Neural cell (in vitro differentiated cells): ENCODE data around the gene METTL8. TPM values are rescaled to one million over a fixed set of nuclear protein-coding genes. Genes with fewer than 3 reads are reported as not detected.
"Not testable (repeated sequence)": the region's sequence is repeated elsewhere in the genome, so short reads cannot be mapped to it uniquely, and the experiment has no call there.

Source experiments
- H2AFZ ChIP-seq: fragments of 200-600, 300-800 bp; sonication (generic), shearing (Covaris generic); 2 replicates; pipeline ENCODE4 v1.6.0; 2014; ENCODE audit warnings: low read depth, mild to moderate bottlenecking, antibody characterized with exemption, low read length, moderate library complexity
- H3F3A ChIP-seq: fragments of 200-600 bp; shearing (Covaris generic); 2 replicates; pipeline ENCODE4 v1.6.1; 2016; ENCODE audit warnings: mild to moderate bottlenecking, moderate library complexity, mixed read lengths, antibody characterized with exemption, low read length; ENCODE audit not compliant: insufficient read depth, poor library complexity, severe bottlenecking
- H3K27ac ChIP-seq: fragments of 200-600, 300-800 bp; sonication (generic), shearing (Covaris generic); 2 replicates; pipeline ENCODE4 v1.5.1; 2014; ENCODE audit warnings: mild to moderate bottlenecking, low read length, moderate library complexity
- H3K27me3 ChIP-seq: fragments of 300-800, 200-600 bp; sonication (generic), shearing (Covaris generic); 2 replicates; pipeline ENCODE4 v1.6.0; 2014; ENCODE audit warnings: mild to moderate bottlenecking, low read depth, low read length, moderate library complexity; ENCODE audit not compliant: insufficient read depth
- H3K36me3 ChIP-seq: fragments of 300-800, 200-600 bp; sonication (generic), shearing (Covaris generic); 2 replicates; pipeline ENCODE4 v1.5.1; 2014; ENCODE audit warnings: mild to moderate bottlenecking, antibody characterized with exemption, low read length, moderate library complexity; ENCODE audit not compliant: insufficient read depth
- H3K4me2 ChIP-seq: fragments of 300-800, 200-600 bp; sonication (generic), shearing (Covaris generic); 2 replicates; pipeline ENCODE4 v1.6.0; 2014; ENCODE audit warnings: mild to moderate bottlenecking, low read length
- H3K4me3 ChIP-seq: fragments of 300-800, 200-600 bp; sonication (generic), shearing (Covaris generic); 2 replicates; pipeline ENCODE4 v1.5.1; 2014; ENCODE audit warnings: mild to moderate bottlenecking, low read length, moderate library complexity
- H3K79me2 ChIP-seq: fragments of 200-600 bp; shearing (Covaris generic); replicated peaks from 2 replicates; pipeline ENCODE4 v1.6.0; 2014; ENCODE audit warnings: mild to moderate bottlenecking, low read length, moderate library complexity; ENCODE audit not compliant: insufficient read depth
- H3K9ac ChIP-seq: fragments of 300-800, 200-600 bp; sonication (generic), shearing (Covaris generic); 2 replicates; pipeline ENCODE4 v1.6.1; 2016; ENCODE audit warnings: mild to moderate bottlenecking, low read length, mixed read lengths
- H3K9me2 ChIP-seq: fragments of 200-600 bp; shearing (Covaris generic); 2 replicates; pipeline ENCODE4 v1.6.1; 2016; ENCODE audit warnings: mild to moderate bottlenecking, low read length, mixed read lengths; ENCODE audit not compliant: insufficient read depth
- H3K9me3 ChIP-seq: fragments of 200-600, 300-800 bp; sonication (generic), shearing (Covaris generic); 2 replicates; pipeline ENCODE4 v1.6.1; 2016; ENCODE audit warnings: mild to moderate bottlenecking, mixed run types, low read length, moderate library complexity, mixed read lengths
- H4K20me1 ChIP-seq: fragments of 200-600 bp; shearing (Covaris generic); 2 replicates; pipeline ENCODE4 v1.6.1; 2016; ENCODE audit warnings: mild to moderate bottlenecking, mixed run types; ENCODE audit not compliant: insufficient read depth
- CTCF ChIP-seq: fragments of 450-650 bp; IDR thresholded peaks from 2 replicates; pipeline ENCODE4 v1.5.1; 2014; ENCODE audit warnings: antibody characterized with exemption, mild to moderate bottlenecking, moderate library complexity; ENCODE audit not compliant: poor library complexity, severe bottlenecking
- EP300 ChIP-seq: fragments of 450-650 bp; conservative IDR thresholded peaks from 2 replicates; pipeline ENCODE4 v1.6.1; 2014; ENCODE audit warnings: antibody characterized with exemption, mild to moderate bottlenecking, moderate library complexity; ENCODE audit not compliant: poor library complexity, severe bottlenecking
- MXI1 ChIP-seq: fragments of 450-650 bp; conservative IDR thresholded peaks from 2 replicates; pipeline ENCODE4 v1.6.1; 2014; ENCODE audit warnings: antibody characterized with exemption, mild to moderate bottlenecking; ENCODE audit not compliant: poor library complexity, severe bottlenecking
- POLR2AphosphoS5 ChIP-seq: IDR thresholded peaks from 2 replicates; pipeline ENCODE4 v1.6.1; 2012
- REST ChIP-seq: IDR thresholded peaks from 2 replicates; pipeline ENCODE4 v1.6.1; 2012; ENCODE audit warnings: borderline replicate concordance
- SMC3 ChIP-seq: fragments of 450-650 bp; conservative IDR thresholded peaks from 2 replicates; pipeline ENCODE4 v1.6.1; 2014; ENCODE audit warnings: antibody characterized with exemption, mild to moderate bottlenecking, moderate library complexity; ENCODE audit not compliant: poor library complexity
- TAF1 ChIP-seq: IDR thresholded peaks from 2 replicates; pipeline ENCODE4 v1.6.1; 2012; ENCODE audit warnings: low read depth
- polyA plus RNA-seq: library from polyadenylated mRNA; depleted of rRNA; stranded (reverse); fragments of >200 nt; gene quantifications from 2 replicates; pipeline ENCODE4 v1.2.3, GENCODE V29; 2014

Gene METTL8
- polyA plus RNA-seq, 1 donor from 2014 or later, result 13.7 TPM

- not testable (repeated sequence) for H3K36me3 ChIP-seq, H3K79me2 ChIP-seq, H3F3A ChIP-seq, H3K4me3 ChIP-seq, H3K9ac ChIP-seq, H3K27ac ChIP-seq, H4K20me1 ChIP-seq, H3K27me3 ChIP-seq, H3K4me2 ChIP-seq, H3K9me2 ChIP-seq, H3K9me3 ChIP-seq, H2AFZ ChIP-seq
These were observed 10.9 kb downstream of the METTL8 start for GRCh38 chr2:171422710-171423495.

GRCh38 chr2:171420728-171421563 is 12.8 kb downstream of the METTL8 start:
- no peak overlapping the region for H3K9ac ChIP-seq
- no peaks in the 10 kb centered on the region for H3K27me3 ChIP-seq
- H3K9me3 ChIP-seq, result no peaks in the 10 kb centered on the region
- H3K4me3 ChIP-seq, result no peak overlapping the region
- H3K9me2 ChIP-seq, result no peaks in the 10 kb centered on the region
- TF ChIP-seq CTCF (no peak), REST (no peak), TAF1 (no peak), POLR2AphosphoS5 (no peak), SMC3 (no peak), MXI1 (no peak)
- H3F3A ChIP-seq, result no peaks in the 10 kb centered on the region
- no peak overlapping the region for H2AFZ ChIP-seq
- no peaks in the 10 kb centered on the region for H4K20me1 ChIP-seq
- H3K27ac ChIP-seq, result no peak overlapping the region
- no peak overlapping the region for H3K4me2 ChIP-seq
- H3K79me2 ChIP-seq, result no peaks in the 10 kb centered on the region
- no peaks in the 10 kb centered on the region for H3K36me3 ChIP-seq

GRCh38 chr2:171419333-171419732 is 14.5 kb downstream of the METTL8 start:
- no peaks in the 10 kb centered on the region for H4K20me1 ChIP-seq
- H3K9me2 ChIP-seq, result no peaks in the 10 kb centered on the region
- no peaks in the 10 kb centered on the region for H3F3A ChIP-seq
- no peak overlapping the region for H3K27ac ChIP-seq
- no peaks in the 10 kb centered on the region for H3K27me3 ChIP-seq
- H2AFZ ChIP-seq, result no peak overlapping the region
- H3K36me3 ChIP-seq, result no peaks in the 10 kb centered on the region
- no peak overlapping the region for H3K4me2 ChIP-seq
- TF ChIP-seq EP300 (no peak), CTCF (no peak), SMC3 (no peak)
- H3K9me3 ChIP-seq, result no peaks in the 10 kb centered on the region
- H3K9ac ChIP-seq, result no peak overlapping the region
- H3K4me3 ChIP-seq, result no peak overlapping the region
- no peaks in the 10 kb centered on the region for H3K79me2 ChIP-seq
